ENCODE data around the gene RNASEH2A.
"Not testable (repeated sequence)": the region's sequence is repeated elsewhere in the genome, so short reads cannot be mapped to it uniquely, and the experiment has no call there.

RNASEH2A gene

GRCh38 chr19:12833418-12833737 lies 27.0 kb downstream of the RNASEH2A start:
- DNase-seq (ENCODE audit: low read depth in 2 of 2), result no peak

- no peak for DNase-seq (ENCODE audit: low read depth in 2 of 2)
Observed at GRCh38 chr19:12833738-12834565, 27.6 kb downstream of the RNASEH2A start.

DNA sequence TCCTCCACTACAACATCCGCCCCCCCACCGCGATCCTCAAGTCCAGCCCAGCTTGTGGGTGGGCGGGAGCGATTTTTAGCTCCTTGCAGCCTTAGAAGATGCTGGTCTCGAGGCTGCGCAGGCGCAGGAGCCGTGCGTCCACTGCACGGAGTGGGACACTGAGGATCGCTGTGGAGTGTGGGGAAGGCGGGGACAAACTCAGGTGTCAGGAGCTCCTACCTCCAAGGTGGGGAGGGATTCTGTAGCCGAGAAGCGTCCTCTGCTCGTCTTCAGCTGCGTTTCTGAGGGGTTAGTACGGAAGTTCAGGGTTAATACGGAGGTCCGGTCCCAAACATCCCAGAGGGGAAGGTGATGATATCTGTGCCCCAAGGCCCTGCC lies 28.2 kb downstream of the RNASEH2A start, which contains the start of gene RTBDN:
TSS of gene RTBDN (minus strand) at position 14 of the 378 bp plus-strand sequence. CDS start 4,600 bp downstream, outside the sequence.
- DNase-seq (ENCODE audit: low read depth in 2 of 2), result no peak

- no peak for DNase-seq (ENCODE audit: low read depth in 2 of 2)
Observed at GRCh38 chr19:12834976-12835757, 28.8 kb downstream of the RNASEH2A start.

DNA sequence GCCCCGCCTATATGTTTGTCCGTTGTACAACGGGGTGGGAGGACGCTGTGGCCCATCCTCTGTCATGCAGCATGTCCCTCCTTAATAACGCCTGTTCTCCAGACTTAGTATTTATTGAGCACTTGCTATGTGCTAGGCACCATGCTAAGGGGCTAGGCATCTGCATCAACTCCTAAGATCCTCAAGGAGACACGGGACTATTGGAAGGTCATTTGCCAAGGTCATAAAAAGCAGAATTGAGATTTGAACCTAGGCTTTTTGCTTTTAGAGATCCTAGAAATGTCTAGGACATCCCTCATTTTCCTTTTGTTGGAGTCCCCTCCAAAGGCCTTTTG lies 30.1 kb downstream of the RNASEH2A start:
- no peak for DNase-seq (ENCODE audit: low read depth in 2 of 2)

DNA sequence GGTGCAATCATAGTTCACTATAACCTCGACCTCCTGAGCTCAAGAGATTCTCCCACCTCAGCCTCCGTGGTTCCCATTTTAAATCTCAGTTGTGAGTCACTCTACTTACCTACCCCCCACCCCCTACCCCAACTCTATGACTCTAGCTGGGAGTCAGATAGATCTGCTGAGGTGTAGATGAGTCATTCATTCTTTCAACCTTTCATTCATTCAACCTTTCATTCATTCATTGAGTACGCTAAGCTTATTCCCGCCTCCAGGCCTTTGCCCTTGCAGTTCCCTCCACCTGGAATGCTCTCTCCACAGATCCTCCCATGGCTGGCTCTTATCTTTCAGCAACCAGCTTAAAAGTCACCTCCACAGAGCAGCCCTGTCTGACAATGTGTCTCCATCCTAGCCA lies 30.8 kb downstream of the RNASEH2A start:
- DNase-seq (ENCODE audit: low read depth in 2 of 2), result no peak

GRCh38 chr19:12838182-12838885 lies 31.9 kb downstream of the RNASEH2A start, which contains the start of gene MAST1:
MAST1 (plus strand) TSS chr19:12838515; CDS start chr19:12838573, 58 bp downstream.
- DNase-seq (ENCODE audit: low read depth in 2 of 2), result peak; percentile 55 to 56

DNA sequence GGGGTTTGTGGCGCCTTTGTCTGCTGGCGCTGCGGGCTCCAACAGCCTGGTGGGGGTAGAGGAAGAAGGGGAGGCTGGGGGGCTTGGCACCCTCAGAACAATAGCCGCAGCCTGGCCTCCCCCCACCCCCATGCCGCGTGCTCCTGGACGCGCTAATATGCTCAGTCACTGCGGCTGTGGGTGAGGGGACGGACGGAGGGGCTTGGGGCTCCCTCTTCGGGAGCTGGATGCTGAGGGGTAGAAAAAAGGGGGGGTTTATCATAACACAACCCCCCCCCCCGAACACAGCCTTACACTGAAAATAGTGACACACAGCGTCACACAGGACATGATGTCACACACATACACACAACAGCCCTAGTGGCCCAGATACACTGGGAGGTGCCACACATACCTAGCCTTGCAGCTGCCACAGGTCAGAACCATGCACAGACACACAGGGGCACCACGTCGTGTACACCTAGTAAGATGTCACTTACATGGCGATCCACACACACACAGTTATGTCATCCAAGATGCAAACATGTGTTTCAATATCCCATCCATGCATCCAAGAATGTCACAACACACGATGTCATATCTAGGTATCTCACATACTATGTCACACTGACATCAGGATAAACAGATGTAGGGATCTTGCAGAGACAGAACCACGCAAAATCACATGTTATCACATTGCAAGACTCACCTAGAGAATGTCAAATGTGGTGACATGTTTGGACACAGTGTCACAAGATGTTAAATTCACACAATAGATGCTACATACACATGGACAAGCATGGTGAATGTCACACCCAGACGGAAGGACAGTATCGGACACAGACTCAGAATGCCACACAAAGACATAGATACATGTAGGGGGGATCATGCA lies 32.7 kb downstream of the RNASEH2A start:
- no peak for DNase-seq (ENCODE audit: low read depth in 2 of 2)

DNA sequence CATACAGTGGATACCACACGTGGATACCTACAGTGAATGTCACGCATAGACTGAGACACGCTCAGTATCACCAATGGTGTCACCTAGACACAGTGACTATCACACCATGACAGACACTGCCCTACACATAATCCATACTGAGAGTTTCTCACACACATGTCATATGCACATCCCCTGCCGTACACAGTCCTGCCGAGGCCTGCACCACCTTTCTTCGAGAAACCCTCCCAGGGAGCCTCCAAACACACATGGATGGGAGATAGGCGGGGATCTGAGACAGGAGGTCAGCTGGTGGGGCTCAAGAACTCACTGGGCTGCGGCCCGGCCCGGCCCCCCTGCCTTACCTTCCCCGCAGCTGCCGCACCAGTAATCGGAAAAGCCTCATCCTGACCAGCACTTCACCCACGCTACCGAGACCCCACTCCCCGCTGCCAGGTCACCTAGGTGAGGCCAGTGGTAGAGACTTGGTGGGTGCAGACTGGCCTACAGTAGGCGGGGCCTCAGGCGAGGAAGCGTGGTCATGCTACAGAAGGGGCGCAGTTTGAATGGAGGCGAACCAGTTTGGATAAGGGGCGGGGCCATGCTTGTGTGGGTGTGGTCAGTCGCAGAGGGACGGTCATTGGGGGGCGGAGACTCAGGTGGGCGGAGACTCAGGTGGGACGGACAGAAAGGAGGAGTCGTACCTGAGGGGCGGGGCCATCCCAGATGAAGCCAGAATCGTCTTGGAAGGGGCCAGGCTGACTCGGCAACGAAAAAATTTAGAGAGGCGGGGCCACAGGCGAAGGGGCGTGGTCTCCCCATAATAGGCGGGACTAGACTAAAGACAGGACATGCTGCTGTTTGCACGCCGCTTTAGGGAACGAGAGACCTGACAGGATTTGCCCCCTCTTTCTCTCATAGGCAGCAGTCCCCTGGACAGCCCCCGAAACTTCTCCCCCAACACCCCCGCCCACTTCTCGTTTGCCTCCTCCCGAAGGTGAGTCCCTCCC lies 34.0 kb downstream of the RNASEH2A start:
- DNase-seq (ENCODE audit: low read depth in 2 of 2), result peak; percentile 48 to 73

DNA sequence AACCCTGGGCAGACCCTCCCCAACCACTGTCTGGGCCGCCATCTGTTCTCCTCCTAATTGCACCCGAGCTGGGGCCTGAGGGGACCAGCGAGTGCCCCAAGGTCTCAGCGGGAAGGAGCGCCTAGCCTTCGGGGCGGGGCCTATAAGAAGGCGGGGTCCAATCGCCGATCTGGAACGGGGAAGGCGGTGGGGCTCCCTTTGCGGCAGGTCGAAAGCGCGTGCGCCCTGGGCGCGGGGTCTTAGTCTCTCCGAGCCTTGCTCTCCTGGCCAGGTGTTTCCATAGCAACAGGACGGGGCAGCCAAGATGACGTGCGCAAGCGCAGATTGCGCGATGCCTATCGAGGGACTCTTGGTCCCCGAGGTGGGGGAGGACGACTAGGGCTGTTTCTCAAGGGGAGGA lies 34.7 kb downstream of the RNASEH2A start:
- no peak for DNase-seq (ENCODE audit: low read depth in 2 of 2)

GRCh38 chr19:12842511-12842910 lies 36.1 kb downstream of the RNASEH2A start:
- no peak for DNase-seq (ENCODE audit: low read depth in 2 of 2)

- DNase-seq (ENCODE audit: low read depth in 2 of 2), result no peak
Observed at GRCh38 chr19:12843328-12843727, 36.9 kb downstream of the RNASEH2A start.

GRCh38 chr19:12843999-12844732 lies 37.8 kb downstream of the RNASEH2A start:
- DNase-seq (ENCODE audit: low read depth in 2 of 2), result no peak

- DNase-seq (ENCODE audit: low read depth in 2 of 2), result not testable (repeated sequence)
Observed at GRCh38 chr19:12846613-12847012, 40.2 kb downstream of the RNASEH2A start.

DNA sequence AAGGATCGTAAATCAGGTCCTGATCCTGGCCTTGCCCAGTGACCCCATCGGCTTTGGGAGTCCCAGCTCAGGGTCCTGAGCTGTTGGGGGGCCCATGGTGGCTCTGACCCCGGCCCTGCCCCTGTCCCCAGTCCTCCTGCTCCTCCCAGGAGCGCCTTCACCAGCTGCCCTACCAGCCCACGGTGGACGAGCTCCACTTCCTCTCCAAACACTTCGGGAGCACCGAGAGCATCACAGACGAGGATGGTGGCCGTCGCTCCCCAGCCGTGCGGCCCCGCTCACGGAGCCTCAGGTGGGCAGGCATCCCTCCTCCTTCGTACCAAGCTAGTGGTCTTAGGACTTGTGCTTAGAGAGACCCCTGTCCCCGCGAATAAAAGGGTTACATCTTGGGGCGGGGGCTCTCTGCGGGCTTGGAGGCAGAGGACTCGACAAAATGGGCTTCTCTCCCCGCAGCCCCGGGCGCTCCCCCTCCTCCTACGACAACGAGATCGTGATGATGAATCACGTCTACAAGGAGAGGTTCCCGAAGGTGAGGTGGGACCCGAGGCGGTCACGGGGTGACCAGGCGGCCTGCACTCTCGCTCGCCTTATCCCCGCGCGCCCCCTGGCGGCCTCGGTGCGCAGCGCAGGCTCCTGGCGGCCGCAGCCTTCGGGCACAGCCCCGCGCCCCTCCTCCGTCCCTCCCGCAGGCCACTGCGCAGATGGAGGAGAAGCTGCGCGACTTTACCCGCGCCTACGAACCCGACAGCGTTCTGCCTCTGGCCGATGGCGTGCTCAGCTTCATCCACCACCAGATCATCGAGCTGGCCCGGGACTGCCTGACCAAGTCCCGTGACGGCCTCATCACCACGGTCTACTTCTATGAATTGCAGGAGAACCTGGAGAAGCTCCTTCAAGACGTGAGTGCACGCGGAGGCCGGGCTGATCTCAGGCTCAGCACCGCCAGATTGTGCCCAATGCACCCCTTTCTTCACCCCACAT lies 41.1 kb downstream of the RNASEH2A start:
- peak; percentile 82 to 91 for DNase-seq (ENCODE audit: low read depth in 2 of 2)

DNA sequence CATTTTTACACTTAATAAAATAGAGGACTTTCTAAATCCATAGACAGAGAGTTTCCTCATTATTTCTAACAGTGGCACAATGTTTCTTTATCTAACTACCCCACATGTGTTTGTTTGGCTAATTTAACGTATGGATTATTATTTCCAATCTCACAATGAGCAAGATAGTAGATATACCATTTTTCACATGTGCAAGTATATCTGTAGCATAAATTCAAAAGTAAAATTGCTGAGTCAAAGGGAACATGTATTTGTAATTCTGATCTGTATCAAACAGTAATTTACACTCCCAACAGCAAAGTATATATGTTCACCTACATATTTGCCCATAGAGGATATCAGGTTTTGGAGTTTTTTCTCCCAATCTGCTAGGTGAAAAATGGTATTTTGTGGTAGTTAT lies 50.3 kb downstream of the RNASEH2A start:
- DNase-seq (ENCODE audit: low read depth in 2 of 2), result no peak

GRCh38 chr19:12858041-12858928 lies 51.9 kb downstream of the RNASEH2A start:
- no peak for DNase-seq (ENCODE audit: low read depth in 2 of 2)
